HuH-7.5 (cell line): Measurements from ENCODE around the gene TSPOAP1.
"Not testable (repeated sequence)": the region's sequence is repeated elsewhere in the genome, so short reads cannot be mapped to it uniquely, and the experiment has no call there.

Source experiments
- DNase-seq: peaks from one replicate; pipeline ENCODE4 v3.0.0; 2011; ENCODE audit warnings: low spot score

TSPOAP1 gene

DNA sequence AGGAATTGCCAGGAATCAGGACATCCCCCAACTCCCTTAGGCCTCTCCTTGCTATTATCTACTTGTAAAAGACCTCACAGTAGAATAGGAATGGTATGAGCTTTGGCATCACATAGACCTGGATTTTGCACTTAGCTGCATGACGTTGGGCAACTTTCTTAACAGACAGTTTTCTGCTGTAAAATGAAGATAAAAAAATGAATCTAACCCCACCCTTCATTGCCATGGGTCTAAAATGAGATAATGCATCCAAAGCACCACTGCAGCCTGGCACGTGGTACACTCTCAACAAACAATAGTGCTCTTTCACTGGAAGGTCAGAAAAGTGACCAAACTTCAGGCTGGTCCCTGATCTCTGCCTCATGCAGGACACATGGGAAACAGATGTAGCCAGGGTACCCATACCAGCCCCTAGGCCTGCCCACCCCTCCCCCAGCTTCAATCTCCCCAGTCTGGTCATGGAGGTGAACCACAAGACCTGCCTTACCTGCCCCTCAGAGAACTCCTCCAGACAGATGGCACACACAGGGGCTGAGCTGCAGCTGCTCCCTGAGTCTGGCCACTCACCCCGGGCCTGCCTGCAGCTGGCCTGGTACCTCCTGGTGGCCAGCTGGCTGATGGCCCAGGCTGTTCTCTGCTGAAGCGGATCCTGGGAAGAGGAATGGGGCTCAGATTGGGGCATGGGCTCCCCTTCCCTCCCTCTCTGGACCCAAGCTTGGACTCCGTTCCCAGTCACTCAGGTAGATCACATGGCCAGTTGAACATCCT is 31.9 kb upstream of the TSPOAP1 start:
- no peak for DNase-seq

DNA sequence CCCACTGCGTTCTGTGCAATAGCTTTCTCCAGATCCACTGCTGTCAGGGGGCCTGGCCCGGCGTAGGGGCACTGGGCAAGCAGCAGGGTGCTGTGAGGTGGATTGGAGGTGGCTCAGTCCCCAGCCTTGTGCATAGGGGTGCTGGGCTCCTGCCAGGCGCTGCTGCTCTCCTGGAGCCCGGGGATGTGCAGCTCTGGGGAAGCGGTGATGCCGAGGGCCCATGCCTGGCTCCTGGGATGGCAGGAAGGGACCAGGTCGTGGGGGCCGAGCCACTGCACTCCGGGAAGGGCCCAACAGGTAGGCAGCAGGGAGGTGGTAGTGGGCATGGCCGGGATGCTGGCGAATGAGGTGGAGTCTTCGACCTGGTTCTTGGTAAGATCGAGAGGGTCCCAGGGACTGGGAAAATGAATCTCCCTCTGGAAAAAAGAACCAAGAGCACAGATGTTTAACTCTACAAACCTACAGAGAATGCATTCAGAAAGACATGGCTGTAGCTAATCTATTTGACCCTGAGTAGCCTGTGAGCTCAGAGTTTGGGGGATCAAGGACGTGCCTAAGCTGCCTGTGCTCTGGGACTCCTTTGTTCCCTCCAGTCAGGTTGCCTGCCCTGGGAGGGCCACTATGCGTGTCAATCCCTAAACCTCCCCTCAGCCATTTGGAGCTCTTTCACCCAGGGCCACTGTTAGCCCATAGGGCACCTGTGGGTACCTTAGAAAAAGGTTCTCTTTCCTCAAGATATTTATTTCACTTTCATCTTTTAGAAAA is 30.0 kb upstream of the TSPOAP1 start:
- no peak for DNase-seq

DNA sequence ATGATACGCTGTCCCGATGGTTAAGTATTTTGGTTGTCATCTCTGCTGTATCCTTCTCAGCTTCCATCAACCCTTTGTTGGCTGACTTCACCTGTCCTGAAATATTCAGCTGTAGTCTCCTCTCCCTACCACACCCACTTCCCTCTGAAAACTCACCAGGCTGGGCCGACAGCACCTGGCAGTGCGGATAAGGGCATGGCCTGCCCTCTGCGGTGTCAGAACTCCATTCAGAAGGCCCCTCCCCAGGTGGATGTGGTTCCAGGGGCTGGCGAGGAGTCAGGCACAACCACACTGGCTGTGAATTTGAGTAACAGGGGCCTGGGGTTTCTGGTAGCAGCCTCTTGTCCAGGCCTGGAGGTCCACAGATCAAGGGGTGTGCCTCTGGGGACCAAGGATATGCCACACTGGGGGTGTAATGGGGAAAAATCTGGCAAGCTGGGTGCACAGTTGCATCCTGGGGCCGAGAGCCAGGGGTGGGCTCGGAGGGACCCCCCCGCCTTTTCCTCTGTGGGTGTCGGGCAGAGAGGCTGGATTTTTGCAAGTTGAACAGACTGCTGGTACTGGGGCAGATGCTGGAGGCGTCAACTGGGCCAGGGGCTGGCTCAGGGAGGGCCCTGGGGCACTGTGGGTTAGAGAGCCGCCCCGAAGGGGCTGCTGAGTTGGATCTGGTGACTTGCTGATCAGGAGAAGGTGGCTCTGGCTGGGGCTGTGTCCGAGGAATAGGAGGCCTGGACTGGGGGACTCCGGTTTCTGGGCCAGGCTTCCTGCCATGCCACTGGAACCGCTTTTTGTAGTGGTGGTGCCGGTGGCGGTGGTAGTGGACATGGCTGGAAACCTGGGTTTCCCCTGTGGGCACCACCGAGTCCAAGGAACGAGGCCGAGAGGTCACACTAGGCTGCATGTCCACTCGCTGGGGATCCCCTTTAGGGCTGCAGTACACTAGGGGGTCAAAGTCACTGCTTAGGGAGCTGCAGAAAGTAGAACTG is 29.0 kb upstream of the TSPOAP1 start:
- no peak for DNase-seq

DNA sequence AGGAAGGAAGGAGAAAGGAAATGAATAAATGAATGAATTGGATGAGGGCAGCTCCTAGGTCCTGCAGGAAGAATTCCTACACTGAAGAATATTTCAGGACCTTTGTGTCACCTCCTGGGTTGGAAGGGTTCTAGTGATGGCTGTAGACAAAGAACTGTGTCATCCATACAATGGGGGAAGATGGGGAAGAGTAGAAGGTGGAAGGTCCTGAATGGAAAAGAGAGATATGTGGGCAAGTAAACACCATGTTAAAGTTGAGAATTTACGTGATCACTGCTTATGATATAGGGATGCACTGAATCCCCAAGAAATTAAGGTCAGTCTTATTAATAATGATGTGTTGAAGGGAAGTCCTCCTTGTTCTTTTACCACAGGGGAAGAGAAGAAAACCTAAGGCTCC is 27.6 kb upstream of the TSPOAP1 start:
- DNase-seq, result no peak

DNA sequence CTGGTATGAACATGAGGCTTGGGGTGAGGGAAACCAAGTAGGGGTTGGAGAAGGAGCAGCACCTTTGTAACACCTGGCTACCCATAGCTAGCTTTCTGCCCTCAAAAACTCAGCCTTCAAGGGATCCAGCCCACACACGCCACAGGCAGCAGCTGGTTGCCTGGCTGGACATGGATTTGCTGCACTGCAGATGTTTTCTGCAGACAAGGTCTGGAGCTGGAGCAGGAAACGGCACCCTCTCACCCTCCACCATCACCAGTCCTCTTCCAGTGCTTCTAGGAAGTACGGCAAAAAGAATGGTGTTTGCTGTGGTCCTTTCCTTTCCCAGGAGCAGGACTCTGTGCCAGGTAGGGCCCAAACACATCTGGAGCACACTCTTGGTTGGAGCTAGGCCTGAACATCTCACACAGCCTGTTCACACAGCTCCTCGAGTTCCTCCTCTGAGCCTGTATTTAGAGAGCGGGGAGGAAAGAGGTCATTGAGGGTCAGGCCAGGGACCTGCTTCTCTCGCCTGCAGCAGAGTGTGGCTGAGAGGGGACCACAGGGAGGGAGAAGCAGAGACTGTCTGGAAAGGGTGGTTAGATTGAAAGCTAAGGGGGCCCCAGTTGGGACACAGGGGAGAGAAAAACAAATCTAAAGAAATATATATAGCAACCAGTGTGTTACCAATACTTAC is 26.1 kb upstream of the TSPOAP1 start:
- no peak for DNase-seq

DNA sequence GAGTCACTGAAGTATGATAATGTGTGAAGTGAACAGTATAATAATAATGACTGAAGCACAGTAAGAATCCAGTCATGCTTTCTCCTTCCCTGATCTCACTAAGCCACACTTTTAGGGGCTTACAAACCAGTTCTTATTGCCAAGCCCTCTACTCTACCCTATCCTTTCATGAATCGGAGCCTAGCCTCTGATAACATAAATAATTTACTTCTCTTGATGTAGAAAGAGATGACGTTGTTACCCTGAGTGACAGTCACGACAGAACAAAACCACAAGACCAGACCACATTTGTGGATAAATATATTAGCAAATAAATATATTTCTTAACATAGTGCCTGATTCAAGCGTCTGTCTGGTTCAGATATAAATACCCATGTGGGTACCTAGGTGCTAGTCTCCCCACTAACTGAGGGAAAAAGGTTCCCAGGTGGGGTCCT is 24.8 kb upstream of the TSPOAP1 start:
- no peak for DNase-seq

DNA sequence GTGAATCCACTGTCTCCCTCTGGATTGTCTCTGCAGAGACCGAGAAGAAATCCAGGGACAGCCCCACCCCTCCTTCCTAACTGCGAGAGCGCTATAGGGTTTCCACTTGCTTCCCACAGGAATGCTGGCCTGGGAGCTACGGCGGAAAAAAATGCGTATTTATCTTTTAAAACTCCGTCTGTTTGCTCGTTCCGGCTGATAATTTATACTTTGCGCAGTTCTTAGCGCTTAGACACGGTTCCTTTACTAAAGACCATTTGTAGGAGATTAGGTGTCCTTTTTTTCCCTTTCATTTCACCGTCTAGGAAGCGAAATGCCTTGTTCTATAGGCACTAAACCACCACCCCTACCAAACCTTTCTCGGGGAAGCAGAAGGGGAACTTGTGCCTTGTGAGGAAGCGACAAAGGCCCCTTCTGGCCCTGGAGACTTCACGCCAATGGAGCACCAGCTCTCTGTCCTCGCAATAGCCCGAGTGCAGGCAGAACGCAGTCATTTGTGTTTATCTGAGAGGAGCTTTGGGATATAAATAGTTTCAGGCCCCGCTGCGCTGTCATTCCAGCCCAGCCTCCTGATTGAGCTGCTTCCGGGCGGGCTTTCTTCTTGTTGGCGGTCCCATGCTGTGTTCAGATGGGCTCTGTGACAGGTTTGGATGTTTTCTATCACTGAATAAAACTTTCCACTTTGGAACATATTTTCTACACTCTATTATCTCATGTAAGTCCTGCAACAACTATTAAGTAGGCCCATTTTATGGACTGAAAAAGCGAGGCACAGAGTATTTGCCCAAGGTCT is 24.2 kb upstream of the TSPOAP1 start:
- DNase-seq, result no peak

DNA sequence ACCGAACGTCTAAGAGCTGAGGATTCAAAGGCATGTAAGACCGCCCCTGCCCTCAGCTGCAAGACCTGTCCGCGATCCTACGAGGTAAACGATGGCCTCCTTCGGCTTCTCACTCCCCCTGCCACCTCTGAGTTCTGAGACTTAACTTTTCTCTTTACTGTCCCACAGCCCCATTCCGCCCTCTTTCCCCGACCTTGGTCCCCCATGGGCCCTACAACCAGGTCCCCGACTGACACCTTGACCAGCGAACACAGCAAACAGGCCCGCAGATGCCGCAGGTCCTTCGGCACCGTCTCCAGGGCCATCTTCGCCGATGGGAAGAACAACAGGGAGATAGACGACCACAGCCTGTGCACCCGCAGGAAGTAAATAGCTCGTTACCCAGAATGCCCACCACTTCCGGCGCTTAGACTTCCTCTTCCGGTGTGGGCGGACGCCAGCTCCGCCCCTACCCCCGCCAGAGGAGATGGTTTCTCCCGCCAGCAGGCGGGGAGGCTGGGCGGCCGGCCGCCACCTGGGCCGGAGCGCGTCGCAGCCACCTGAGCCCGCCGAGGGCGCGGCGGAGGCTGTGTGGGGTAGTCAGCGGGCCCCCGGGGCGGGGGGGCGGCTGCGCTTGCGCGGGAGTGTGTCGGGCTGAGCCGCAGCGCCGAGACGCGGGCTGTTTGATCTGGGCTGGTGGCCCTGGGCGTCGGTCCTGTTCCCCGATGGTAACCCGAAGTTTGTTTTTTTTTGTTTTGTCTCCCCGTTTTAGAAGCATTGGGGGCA is 23.4 kb upstream of the TSPOAP1 start, which contains the start of gene SUPT4H1:
TSS of gene SUPT4H1 (minus strand) at position 371 of the 765 bp plus-strand sequence. CDS start at position 305, 66 bp downstream.
- DNase-seq, result peak; percentile 94

DNA sequence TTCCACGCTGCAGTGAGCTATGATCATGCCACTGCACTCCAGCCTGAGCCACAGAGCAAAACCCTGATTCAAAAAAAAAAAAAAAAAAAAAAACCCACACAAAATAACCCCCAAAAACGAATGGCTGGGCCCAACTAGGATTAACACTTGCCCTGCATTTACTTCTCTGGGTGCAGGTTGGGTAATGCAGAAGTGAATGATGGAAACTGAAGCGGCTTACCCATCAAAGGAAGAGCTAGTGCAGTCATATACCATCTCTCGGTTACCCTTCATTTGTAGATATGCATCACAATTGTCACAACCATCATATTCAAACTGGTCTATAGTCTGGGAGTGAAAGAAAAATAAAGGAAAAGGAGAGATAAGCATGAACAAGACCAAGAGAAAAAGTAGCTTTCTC is 22.6 kb upstream of the TSPOAP1 start:
- DNase-seq, result no peak

DNA sequence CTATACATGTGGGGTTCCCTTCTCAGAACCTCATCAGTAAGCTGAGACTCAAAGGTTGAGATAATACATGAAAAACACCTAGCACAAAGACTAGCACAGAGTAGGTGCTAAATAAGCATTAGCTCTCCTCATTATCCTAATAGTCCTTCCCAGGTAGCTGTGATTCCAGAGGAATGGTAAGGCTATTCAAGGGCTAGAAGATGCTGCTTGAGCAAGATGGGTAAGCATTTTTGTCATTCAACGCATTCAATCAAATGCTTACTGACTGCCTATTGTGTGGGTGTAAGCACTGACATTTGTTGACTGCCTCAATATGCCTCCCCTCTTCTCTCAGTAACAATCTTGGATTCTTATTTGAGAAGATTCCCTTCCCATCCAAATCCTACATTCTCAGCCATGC is 19.4 kb upstream of the TSPOAP1 start:
- DNase-seq, result no peak

DNA sequence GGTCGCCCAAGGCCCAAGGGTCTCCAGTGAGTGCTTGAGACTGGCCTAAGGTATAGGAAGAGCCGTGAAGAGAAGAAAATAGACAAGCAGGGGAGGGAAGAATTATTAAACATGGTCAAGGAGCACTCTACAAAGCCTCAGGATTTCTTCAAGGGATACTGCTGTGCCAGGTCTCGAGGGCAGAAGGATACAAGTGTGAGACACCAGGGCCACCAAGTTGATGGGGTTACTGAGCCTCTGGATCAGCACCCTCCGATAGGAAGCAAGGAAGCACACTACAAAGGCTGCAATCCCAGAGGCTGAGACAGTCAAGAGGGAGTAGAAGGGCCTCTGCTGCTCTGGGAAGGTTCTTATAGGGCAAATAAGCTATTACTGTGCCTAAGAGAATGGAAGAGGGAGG is 16.9 kb upstream of the TSPOAP1 start:
- no peak for DNase-seq

DNA sequence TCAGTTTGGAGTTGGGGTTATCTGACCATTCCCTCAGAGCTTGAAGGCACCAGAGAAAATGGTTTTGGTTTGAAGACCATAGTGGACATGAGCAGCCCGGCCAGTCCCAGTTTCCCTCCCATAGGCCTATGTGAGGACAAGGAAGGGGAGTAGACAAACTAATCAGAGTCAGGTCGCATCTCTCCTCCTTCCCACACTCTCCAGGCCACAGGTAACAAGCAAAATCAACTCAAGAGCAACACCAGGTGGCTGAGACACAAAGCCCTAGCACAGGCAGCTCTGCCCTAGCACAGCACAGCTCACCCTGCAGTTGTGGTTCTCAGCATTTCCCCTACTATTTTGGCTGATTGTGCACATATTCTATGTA is 16.2 kb upstream of the TSPOAP1 start:
- no peak for DNase-seq

DNA sequence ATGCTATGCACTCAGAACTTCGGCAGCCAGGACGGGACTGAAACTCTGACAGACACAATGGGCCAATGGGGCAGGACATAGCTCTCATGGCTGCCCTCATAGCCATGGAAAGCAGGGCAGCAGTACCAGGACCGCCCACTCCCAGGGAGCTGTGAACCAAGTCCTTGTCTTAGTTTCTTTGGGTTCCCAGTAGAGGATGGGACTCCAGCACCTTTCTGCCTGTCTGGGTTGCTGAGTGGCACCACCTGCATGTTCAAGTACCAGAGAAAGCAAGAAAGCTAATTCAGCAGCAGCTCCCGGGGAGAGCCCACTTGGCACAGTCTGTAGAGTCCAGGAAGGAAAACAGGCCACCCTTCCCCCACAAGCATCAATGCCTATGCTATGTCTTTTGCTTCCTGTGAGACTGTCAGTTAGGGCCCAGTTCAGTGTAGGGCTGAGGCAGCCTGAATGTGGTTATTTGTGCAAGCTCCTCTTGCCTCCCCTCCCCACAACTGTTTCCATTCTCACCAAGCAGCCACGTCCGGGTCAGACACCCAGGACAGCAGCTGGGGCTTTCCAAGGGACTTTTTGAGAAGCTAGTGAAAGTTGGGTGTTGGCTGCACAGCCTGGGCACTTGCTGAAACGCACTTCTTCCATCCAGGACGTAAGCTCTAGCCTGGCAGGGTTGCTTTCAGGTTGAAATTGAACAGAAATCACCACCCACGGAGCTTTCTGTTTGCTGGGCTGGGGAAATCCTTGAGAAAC is 15.6 kb upstream of the TSPOAP1 start:
- DNase-seq, result no peak

DNA sequence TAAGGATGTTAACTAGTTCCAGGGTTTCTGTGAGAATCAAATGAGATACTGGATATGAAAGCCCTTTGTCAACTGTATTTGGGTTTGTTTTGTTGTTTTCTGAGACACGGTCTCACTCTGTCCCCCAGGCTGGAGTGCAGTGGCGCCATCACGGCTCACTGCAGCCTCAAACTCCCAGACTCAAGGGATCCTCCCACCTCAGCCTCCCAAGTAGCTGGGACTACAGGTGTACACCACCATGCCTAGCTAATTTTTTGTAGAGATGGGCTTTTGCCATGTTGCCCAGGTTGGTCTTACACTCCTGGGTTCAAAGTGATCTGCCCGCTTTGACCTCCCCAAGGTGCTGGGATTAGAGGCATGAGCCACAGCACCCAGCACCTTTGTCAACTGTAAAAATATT is 14.5 kb upstream of the TSPOAP1 start:
- DNase-seq, result no peak

DNA sequence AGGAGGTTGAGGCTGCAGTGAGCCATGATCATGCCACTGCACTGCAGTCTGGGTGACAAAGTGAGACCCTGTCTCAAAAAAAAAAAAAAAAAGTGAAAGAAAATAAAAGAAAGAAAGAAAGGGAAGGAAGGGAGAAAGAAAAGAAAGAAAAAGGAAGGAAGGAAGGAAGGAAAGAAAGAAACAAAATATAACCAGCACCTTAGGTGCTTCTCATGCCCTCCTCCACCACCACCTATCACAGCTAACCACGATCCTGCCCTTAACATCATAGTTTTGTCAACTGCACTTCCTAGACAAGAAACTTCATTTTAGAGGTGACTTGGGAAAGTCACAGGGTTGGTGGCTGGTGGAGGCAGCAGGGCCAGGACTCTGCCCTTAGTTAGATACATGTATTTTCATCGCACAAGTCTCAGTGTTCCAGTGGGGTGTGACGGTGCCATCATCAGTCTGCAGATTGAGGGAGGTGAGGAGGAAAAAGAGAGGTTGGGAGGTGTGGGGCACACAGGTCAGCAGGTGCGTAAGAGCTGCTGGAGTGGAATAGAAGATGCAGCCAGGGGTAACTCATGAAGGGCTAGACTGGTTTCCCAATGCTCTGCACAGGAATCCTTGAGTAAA is 13.4 kb upstream of the TSPOAP1 start:
- DNase-seq, result no peak

DNA sequence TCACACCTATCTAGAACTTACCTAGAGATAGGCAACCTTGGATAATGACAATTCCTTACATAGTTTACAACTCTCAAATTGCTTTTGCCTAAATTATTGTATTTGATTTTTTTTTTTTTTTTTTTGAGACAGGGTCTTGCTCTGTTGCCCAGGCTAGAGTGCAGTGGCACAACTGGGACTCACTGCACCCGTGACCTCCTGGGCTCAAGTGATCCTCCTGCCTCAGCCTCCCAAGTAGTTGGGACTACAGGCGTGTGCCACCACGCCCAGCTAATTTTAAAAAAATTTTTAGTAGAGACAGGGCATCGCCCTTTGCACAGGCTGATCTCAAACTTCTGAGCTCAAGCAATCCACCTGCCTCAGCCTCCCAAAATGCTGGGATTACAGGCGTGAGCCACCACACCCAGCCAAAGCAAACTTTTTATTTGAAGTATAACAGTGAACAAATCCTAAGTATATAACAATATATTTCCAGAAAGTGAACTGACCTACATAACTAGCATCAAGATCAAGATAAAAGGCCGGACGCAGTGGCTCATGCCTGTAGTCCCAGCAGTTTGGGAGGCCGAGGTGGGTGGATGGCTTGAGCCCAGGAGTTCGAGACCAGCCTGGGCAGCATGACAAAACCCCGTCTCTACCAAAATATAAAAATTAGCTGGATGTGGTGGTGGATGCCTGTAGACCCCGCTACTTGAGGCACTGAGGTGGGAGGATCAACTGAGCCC is 12.7 kb upstream of the TSPOAP1 start:
- DNase-seq, result not testable (repeated sequence)

DNA sequence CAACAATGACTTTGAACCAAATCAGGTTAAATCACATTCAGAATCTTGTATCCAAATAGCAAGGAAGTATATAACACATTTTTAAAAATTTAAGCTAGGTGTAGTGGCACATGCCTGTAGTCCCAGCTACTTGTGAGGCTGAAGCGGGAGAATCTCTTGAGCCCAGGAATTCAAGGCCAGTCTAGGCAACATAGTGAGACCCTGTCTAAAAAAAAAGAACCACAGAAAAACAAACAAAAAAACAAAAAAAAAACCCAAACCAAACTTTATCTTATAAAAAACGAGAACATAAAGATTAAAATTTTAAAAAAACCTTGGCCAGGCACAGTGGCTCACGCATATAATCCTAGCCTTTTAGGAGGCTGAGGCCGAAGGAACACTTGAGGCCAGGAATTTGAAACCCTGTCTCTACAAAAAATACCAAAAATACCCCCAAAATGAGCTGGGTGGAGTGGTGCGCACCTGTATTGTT is 11.8 kb upstream of the TSPOAP1 start:
- DNase-seq, result no peak

DNA sequence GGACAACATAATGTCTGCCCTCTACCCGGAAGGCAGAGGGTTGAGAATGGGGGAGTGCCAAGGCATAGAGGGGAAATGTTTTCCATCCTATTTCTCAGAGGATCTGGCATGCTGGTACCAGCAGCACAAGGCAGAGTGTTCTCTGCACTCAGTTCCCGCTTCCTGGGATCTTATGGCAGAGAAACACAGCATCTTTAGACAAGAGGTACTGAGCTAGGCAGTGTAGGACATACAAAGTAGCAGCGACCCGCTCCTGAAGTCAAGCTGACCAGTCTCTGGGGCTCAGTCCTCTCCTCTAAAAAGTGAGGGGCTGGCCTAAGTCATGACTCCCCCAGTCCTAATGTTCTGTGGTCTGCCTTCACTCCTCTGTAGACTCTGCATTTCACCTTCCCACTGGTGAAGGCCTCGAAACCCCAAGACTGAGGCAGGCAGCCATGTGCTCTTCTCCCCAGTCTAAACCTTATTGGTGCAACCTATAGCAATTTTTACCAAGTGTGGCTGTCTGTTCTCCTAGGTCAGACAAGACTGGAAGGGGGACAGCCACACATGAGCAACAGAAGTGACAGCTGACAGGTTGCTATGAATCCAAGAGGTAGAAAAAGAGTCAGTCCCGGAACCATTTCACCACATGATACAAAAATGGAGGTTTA is 11.3 kb upstream of the TSPOAP1 start:
- no peak for DNase-seq
